Activated CD8-positive, alpha-beta memory T cell treated with anti-CD3 and anti-CD28 coated beads, Interleukin-2, amount 10 ng/mL, durations not matched to agents 7 days and 5 days (primary cell): ENCODE measurements around the gene ACP2. TPM values are rescaled to one million over a fixed set of nuclear protein-coding genes. Genes with fewer than 3 reads are reported as not detected.

Experiments
- ATAC-seq: fragments of 150-1000 bp; cut with Tn5 transposase; one replicate; pipeline ENCODE4 v1.10.0; 2021; ENCODE audit warnings: moderate library complexity
- CTCF ChIA-PET: fragments of 350-600 bp; sonication (Branson Sonifier 250); formaldehyde crosslinking; loops from one replicate; lab custom pipeline; 2021; ENCODE audit warnings: antibody characterized with exemption; lab: Charles Lee
- DNase-seq: peaks from one replicate; pipeline ENCODE4 v3.0.0-alpha.2; 2020
- H3K27ac Mint-ChIP-seq: one replicate; pipeline ENCODE4 v1.8.0; 2021; ENCODE audit warnings: mild to moderate bottlenecking, mixed read lengths
- H3K27me3 Mint-ChIP-seq: one replicate; pipeline ENCODE4 v1.8.0; 2021; ENCODE audit warnings: mixed read lengths
- H3K36me3 Mint-ChIP-seq: one replicate; pipeline ENCODE4 v1.8.0; 2021; ENCODE audit warnings: mild to moderate bottlenecking, mixed read lengths
- H3K4me1 Mint-ChIP-seq: one replicate; pipeline ENCODE4 v1.8.0; 2021; ENCODE audit warnings: mixed read lengths
- H3K4me3 Mint-ChIP-seq: one replicate; pipeline ENCODE4 v1.8.0; 2021; ENCODE audit warnings: mild to moderate bottlenecking, moderate library complexity, mixed read lengths
- H3K9me3 Mint-ChIP-seq: one replicate; pipeline ENCODE4 v1.8.0; 2022; ENCODE audit warnings: low read depth, mixed read lengths
- total RNA-seq, 2 experiments: library from RNA; stranded (reverse); gene quantifications; one replicate each; pipeline ENCODE4 v1.2.3, GENCODE V29; 2021

The ACP2 gene
- total RNA-seq, 2 experiments from 2014 or later = 26.0 to 29.7 TPM

DNA sequence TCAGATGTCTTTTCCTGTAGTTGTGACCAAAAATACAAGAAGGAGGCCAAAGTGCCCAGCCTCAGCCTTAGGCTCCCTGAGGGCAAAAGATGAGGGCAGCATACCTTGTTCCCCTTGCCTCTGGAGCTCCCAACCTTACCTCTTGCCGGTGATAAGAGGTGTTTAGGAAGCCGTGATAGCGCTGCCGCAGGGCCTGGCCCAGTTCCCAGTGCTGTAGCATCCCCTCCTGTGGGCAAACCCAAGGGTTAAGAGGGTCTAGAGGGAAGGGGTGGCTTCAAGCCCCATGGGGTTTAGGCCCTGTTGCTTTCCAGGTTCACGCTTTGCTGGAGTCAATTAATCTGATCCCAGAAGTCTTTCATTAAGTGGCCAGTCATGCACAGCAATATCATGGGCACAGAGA, 1.1 kb downstream of the ACP2 start:
- Mint-ChIP-seq H3K4me3 (peak overlapping the region; percentile 89), H3K4me1 (peaks cover 29% of the 10 kb centered on the region), H3K9me3 (no peaks in the 10 kb centered on the region), H3K27me3 (no peaks in the 10 kb centered on the region), H3K27ac (peak overlapping the region; percentile 94), H3K36me3 (peaks cover 12% of the 10 kb centered on the region)
- CTCF ChIA-PET = interaction anchor here (0.6 to 3.4 kb wide), 6 partner anchors 11 to 164 kb away, joined by 3 to 32 read pairs (median 10); partner anchors contain the start of genes DDB2 and NR1H3
- no peak for ATAC-seq
- no peak for DNase-seq

GRCh38 chr11:47245611-47246357, 2.8 kb downstream of the ACP2 start:
- Mint-ChIP-seq H3K9me3 (no peaks in the 10 kb centered on the region), H3K27me3 (no peaks in the 10 kb centered on the region), H3K27ac (peak overlapping the region; percentile 60), H3K4me1 (peaks cover 26% of the 10 kb centered on the region), H3K4me3 (no peak overlapping the region), H3K36me3 (peaks cover 25% of the 10 kb centered on the region)
- DNase-seq (no peak), ATAC-seq (no peak)
- CTCF ChIA-PET = no interaction called here

GRCh38 chr11:47244448-47245350, 3.9 kb downstream of the ACP2 start:
- no peaks in the 10 kb centered on the region for H3K9me3 Mint-ChIP-seq
- ATAC-seq (no peak), DNase-seq (no peak)
- peaks cover 32% of the 10 kb centered on the region for H3K36me3 Mint-ChIP-seq
- H3K27ac Mint-ChIP-seq = no peak overlapping the region
- peaks cover 24% of the 10 kb centered on the region for H3K4me1 Mint-ChIP-seq
- H3K27me3 Mint-ChIP-seq = no peaks in the 10 kb centered on the region
- no peak overlapping the region for H3K4me3 Mint-ChIP-seq
- CTCF ChIA-PET = interaction anchor here (1.2 kb wide), 1 partner anchor 130 kb away, joined by 3 read pairs; no protein-coding TSS in a partner anchor

DNA sequence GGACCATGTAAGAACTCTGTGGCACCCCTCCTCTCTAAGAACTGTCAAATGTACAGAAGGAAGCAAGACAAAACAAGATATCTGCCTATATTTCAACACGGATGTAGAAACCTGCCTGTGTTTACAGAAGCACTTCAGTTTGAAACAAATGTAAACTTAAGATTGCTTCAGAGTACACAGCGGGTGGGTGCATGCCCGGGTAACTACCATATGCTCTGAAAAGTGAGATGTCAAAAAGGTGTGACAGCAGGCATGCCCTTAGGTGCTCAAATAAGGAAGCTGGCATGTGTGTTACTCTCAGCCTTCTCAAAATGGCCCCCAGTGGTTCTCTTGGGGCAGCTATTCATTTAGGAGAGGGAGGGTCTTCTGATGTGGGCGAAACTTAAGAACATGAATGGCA, 5.2 kb downstream of the ACP2 start:
- Mint-ChIP-seq H3K36me3 (peaks cover 40% of the 10 kb centered on the region), H3K27ac (no peak overlapping the region), H3K4me1 (peaks cover 19% of the 10 kb centered on the region), H3K27me3 (no peaks in the 10 kb centered on the region), H3K9me3 (no peaks in the 10 kb centered on the region), H3K4me3 (no peak overlapping the region)
- ATAC-seq (no peak), DNase-seq (no peak)
- CTCF ChIA-PET = no interaction called here

GRCh38 chr11:47242596-47243192, 5.9 kb downstream of the ACP2 start:
- CTCF ChIA-PET = interaction anchor here (1.2 to 1.5 kb wide), 2 partner anchors 9 to 17 kb away, joined by 3 to 4 read pairs; no protein-coding TSS in a partner anchor
- no peak for ATAC-seq
- Mint-ChIP-seq H3K36me3 (peaks cover 44% of the 10 kb centered on the region), H3K4me1 (peaks cover 13% of the 10 kb centered on the region), H3K27ac (no peak overlapping the region), H3K27me3 (no peaks in the 10 kb centered on the region), H3K4me3 (no peak overlapping the region), H3K9me3 (no peaks in the 10 kb centered on the region)
- no peak for DNase-seq

DNA sequence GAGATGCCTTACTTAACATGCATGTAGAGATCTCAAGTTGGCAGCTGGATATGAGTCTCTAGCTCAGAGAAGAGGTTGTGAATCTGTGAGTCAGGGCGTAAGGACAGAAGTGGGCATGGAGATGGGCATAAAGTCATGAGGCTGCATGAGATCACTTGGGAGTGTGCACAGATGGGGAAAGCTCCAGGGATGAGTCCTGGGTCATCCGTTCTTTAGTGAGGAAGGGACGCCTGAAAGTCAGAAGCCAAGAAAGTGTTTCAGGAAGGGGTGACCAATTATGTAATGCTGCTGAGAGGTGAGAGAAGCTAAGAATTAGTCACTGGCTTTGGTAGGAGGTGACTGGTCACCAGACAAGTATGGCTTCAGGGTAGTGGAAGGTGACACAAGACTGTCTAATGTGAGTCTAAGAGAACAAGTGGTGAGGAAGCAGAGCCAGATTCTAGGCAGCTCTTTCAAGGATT, 6.7 kb downstream of the ACP2 start:
- Mint-ChIP-seq H3K4me1 (peaks cover 5% of the 10 kb centered on the region), H3K4me3 (no peak overlapping the region), H3K9me3 (no peaks in the 10 kb centered on the region), H3K36me3 (peaks cover 46% of the 10 kb centered on the region), H3K27ac (peak overlapping the region; percentile 48), H3K27me3 (no peaks in the 10 kb centered on the region)
- CTCF ChIA-PET = interaction anchor here (1.2 to 1.5 kb wide), 2 partner anchors 9 to 18 kb away, joined by 3 to 4 read pairs; no protein-coding TSS in a partner anchor
- no peak for ATAC-seq
- DNase-seq = no peak

DNA sequence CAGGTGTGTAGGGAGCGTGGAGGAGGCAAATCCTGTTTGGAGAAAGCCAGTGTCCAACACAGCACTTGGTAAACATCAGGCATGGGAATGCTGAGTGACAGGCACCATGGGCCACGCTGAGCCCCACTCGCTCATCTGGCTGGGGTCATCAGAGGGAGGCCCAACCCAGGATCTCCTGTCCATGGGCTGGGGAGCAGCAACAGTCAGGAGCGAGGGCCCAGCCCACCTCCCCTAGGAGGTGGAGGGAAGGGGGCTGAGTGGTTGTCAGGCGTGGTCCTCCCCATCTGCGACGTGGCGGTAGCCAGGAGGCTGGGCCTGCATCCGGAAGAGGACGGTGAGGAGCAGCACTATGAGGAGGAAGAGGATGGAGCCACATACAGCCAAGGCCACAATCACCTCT, 8.8 kb downstream of the ACP2 start:
- H3K4me3 Mint-ChIP-seq = no peak overlapping the region
- DNase-seq (no peak), ATAC-seq (no peak)
- no peaks in the 10 kb centered on the region for H3K27me3 Mint-ChIP-seq
- peaks cover 53% of the 10 kb centered on the region for H3K36me3 Mint-ChIP-seq
- peaks cover 8% of the 10 kb centered on the region for H3K4me1 Mint-ChIP-seq
- CTCF ChIA-PET = no interaction called here
- H3K27ac Mint-ChIP-seq = no peak overlapping the region
- H3K9me3 Mint-ChIP-seq = no peaks in the 10 kb centered on the region

DNA sequence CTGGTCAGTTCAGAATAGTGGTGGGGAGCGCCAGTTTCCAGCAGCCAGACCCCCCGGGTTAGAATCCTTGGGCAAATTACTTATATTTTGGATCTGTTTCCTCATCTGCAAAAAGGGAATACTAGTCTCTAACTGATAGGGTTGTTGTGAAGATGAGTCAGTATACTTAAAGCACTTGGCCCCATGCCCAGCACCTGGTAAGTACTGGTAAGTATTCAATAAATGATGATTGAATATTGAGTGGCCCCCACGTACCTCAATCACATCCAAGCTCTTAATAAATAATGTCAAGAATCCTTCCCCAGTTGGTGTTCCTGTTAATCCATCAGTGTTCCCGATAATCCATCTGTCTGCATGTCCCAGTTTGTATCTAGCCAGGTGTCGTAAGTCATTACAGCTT, 12.1 kb downstream of the ACP2 start:
- Mint-ChIP-seq H3K4me3 (no peak overlapping the region), H3K9me3 (no peaks in the 10 kb centered on the region), H3K27me3 (no peaks in the 10 kb centered on the region), H3K36me3 (peaks cover 52% of the 10 kb centered on the region), H3K27ac (peak overlapping the region; percentile 52), H3K4me1 (peaks cover 28% of the 10 kb centered on the region)
- CTCF ChIA-PET = interaction anchor here (1.2 to 1.7 kb wide), 3 partner anchors 23 to 59 kb away, joined by 3 to 5 read pairs (median 4); no protein-coding TSS in a partner anchor
- ATAC-seq = no peak
- no peak for DNase-seq

DNA sequence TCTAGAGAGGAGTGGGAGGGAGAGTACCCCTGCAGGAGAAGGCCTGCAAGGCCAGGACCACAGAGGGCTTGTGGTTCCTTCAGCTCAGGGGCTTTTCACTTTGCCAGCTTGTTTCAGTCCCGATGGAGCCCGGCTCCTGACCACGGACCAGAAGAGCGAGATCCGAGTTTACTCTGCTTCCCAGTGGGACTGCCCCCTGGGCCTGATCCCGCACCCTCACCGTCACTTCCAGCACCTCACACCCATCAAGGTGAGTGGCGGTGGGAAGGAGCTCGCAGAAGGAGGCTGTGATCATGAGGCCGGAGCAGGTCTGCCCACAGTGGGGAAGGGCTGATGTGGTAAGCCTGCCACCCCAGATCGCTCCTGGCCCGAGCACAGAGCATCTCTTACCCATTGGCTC, 13.5 kb downstream of the ACP2 start:
- DNase-seq = no peak
- Mint-ChIP-seq H3K27ac (peak overlapping the region; percentile 26), H3K4me3 (no peak overlapping the region), H3K27me3 (no peaks in the 10 kb centered on the region), H3K4me1 (peaks cover 28% of the 10 kb centered on the region), H3K36me3 (peaks cover 53% of the 10 kb centered on the region), H3K9me3 (no peaks in the 10 kb centered on the region)
- CTCF ChIA-PET = interaction anchor here (1.0 to 3.6 kb wide), 3 partner anchors 14 to 57 kb away, joined by 3 to 14 read pairs (median 8); partner anchors contain the start of genes ACP2 and ARFGAP2
- ATAC-seq = no peak

- no peak for DNase-seq
- CTCF ChIA-PET = interaction anchor here (1.0 to 3.6 kb wide), 3 partner anchors 14 to 57 kb away, joined by 3 to 14 read pairs (median 8); partner anchors contain the start of genes ACP2 and ARFGAP2
- H3K27ac Mint-ChIP-seq = peak overlapping the region; percentile 26
- H3K9me3 Mint-ChIP-seq = no peaks in the 10 kb centered on the region
- peak; percentile 37 for ATAC-seq
- no peak overlapping the region for H3K4me3 Mint-ChIP-seq
- no peaks in the 10 kb centered on the region for H3K27me3 Mint-ChIP-seq
- peaks cover 28% of the 10 kb centered on the region for H3K4me1 Mint-ChIP-seq
- peaks cover 48% of the 10 kb centered on the region for H3K36me3 Mint-ChIP-seq
Observed at GRCh38 chr11:47234669-47235100, 13.9 kb downstream of the ACP2 start.

DNA sequence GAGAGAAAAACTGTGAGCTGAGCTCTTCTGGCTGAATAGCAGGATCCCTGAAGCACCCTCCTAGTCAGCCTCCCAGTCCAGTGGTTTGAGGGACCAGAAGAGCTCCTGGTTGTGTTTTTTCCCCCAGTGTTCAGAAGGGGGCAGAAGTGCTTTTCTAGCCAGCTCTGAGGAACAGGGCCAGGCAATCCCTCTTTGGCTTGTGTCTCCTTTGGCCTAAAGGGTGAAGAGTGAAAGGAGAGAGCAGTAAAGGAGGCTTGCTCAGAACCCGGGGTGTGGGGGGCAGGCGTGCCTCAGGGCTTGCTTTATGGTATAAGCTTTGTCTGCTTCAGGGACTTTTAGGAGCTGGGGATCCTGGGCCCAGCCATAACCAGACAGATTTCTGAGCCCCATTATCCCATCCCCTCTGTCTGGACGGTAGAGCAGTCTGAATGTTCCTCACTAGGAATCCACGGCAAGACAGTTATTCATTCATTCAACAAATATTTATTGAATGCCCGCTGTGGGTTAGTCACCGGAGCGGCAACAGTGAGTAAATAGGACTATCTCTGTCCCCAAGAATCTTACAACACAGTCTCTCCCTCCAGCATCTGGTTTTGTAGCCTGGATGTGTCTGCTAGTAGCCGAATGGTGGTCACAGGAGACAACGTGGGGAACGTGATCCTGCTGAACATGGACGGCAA, 14.5 kb downstream of the ACP2 start:
- H3K36me3 Mint-ChIP-seq = peaks cover 47% of the 10 kb centered on the region
- no peaks in the 10 kb centered on the region for H3K27me3 Mint-ChIP-seq
- CTCF ChIA-PET = interaction anchor here (0.6 to 3.6 kb wide), 7 partner anchors 8 to 56 kb away, joined by 3 to 14 read pairs (median 4); partner anchors contain the start of genes ACP2 and ARFGAP2
- no peak for DNase-seq
- H3K4me1 Mint-ChIP-seq = peaks cover 30% of the 10 kb centered on the region
- no peaks in the 10 kb centered on the region for H3K9me3 Mint-ChIP-seq
- no peak overlapping the region for H3K4me3 Mint-ChIP-seq
- peak; percentile 28 for ATAC-seq
- H3K27ac Mint-ChIP-seq = peak overlapping the region; percentile 26

GRCh38 chr11:47233051-47233450, 15.6 kb downstream of the ACP2 start:
- DNase-seq (no peak), ATAC-seq (no peak)
- H3K36me3 Mint-ChIP-seq = peaks cover 51% of the 10 kb centered on the region
- H3K27ac Mint-ChIP-seq = no peak overlapping the region
- no peaks in the 10 kb centered on the region for H3K9me3 Mint-ChIP-seq
- no peaks in the 10 kb centered on the region for H3K27me3 Mint-ChIP-seq
- no peak overlapping the region for H3K4me3 Mint-ChIP-seq
- H3K4me1 Mint-ChIP-seq = peaks cover 33% of the 10 kb centered on the region
- CTCF ChIA-PET = interaction anchor here (0.8 to 3.6 kb wide), 4 partner anchors 9 to 55 kb away, joined by 4 to 14 read pairs (median 7); partner anchors contain the start of genes ACP2 and ARFGAP2
